K562 (cell line): Measurements from ENCODE around the gene CTDSPL. TPM values are rescaled to one million over a fixed set of nuclear protein-coding genes. Genes with fewer than 3 reads are reported as not detected.
A peak's percentile ranks its signal among the peaks of the same experiment; 100 is the strongest.

Experiments
- ARHGAP35 ChIP-seq: fragments of 450-650 bp; IDR thresholded peaks from 2 replicates; pipeline ENCODE4 v1.6.1; 2018; ENCODE audit not compliant: partially characterized antibody
- ARID4B ChIP-seq: sonication (generic); formaldehyde crosslinking; IDR thresholded peaks from 2 replicates; pipeline ENCODE4 v1.8.0; 2022; ENCODE audit warnings: mild to moderate bottlenecking, missing genetic modification reagents
- ATF3 ChIP-seq, 2 experiments: fragments of 450-650 bp in 1 of 2; sonication (generic) in 1 of 2; formaldehyde crosslinking in 1 of 2; IDR thresholded peaks in 1 of 2; conservative IDR thresholded peaks in 1 of 2; 2 replicates each; pipeline versions ENCODE4 v1.6.1 to v1.8.1; 2016 to 2023; ENCODE audit warnings: mild to moderate bottlenecking in 2 of 2, moderate library complexity in 2 of 2, inconsistent platforms in 1 of 2, missing genetic modification reagents in 1 of 2
- BRD9 ChIP-seq: fragments of 450-650 bp; IDR thresholded peaks from 2 replicates; pipeline ENCODE4 v1.6.1; 2018; ENCODE audit warnings: low read depth; ENCODE audit not compliant: partially characterized antibody
- CC2D1A ChIP-seq: fragments of 450-650 bp; IDR thresholded peaks from 2 replicates; pipeline ENCODE4 v1.6.1; 2017; ENCODE audit warnings: mild to moderate bottlenecking
- DPF2 ChIP-seq: fragments of 450-650 bp; IDR thresholded peaks from 2 replicates; pipeline ENCODE4 v1.6.1; 2016
- E2F1 ChIP-seq: sonication (generic); formaldehyde crosslinking; IDR thresholded peaks from 2 replicates; pipeline ENCODE4 v1.8.1; 2023; ENCODE audit warnings: mild to moderate bottlenecking, missing genetic modification reagents, moderate library complexity
- E2F3 ChIP-seq: fragments of 250-450 bp; sonication (Bioruptor Pico); IDR thresholded peaks from 2 replicates; pipeline ENCODE4 v1.4.0; 2020; ENCODE audit warnings: mild to moderate bottlenecking
- ESRRB ChIP-seq: fragments of 250-450 bp; sonication (Bioruptor Pico); IDR thresholded peaks from 2 replicates; pipeline ENCODE4 v1.5.0; 2020; ENCODE audit warnings: mild to moderate bottlenecking, moderate library complexity, borderline replicate concordance
- ETS2 ChIP-seq: IDR thresholded peaks from 2 replicates; pipeline ENCODE4 v1.6.1; 2016; ENCODE audit warnings: borderline replicate concordance, missing genetic modification characterization, mild to moderate bottlenecking, moderate library complexity, missing compliant biosample characterization; ENCODE audit not compliant: poor library complexity, severe bottlenecking
- FUS ChIP-seq: fragments of 200-400 bp; formaldehyde crosslinking; optimal IDR thresholded peaks from 2 replicates; pipeline ENCODE3; 2017; ENCODE audit warnings: low read depth, low read length
- ILF3 ChIP-seq: fragments of 450-650 bp; IDR thresholded peaks from 2 replicates; pipeline ENCODE4 v1.6.1; 2018; ENCODE audit warnings: antibody characterized with exemption, mild to moderate bottlenecking, moderate library complexity, borderline replicate concordance
- MAFK ChIP-seq: IDR thresholded peaks from 2 replicates; pipeline ENCODE4 v1.6.1; 2011; ENCODE audit warnings: low read length, improper control_type of control experiment
- MEF2A ChIP-seq: IDR thresholded peaks from 2 replicates; pipeline ENCODE4 v1.6.1; 2011; ENCODE audit warnings: low read depth, mild to moderate bottlenecking, low read length, moderate library complexity; ENCODE audit not compliant: control insufficient read depth
- PHF20 ChIP-seq: fragments of 450-650 bp; IDR thresholded peaks from 2 replicates; pipeline ENCODE4 v1.6.1; 2018; ENCODE audit not compliant: partially characterized antibody
- PURB ChIP-seq: sonication (generic); formaldehyde crosslinking; IDR thresholded peaks from 2 replicates; pipeline ENCODE4 v1.9.0; 2021; ENCODE audit warnings: low read depth, mild to moderate bottlenecking, missing genetic modification reagents
- THRA ChIP-seq: fragments of 450-650 bp; IDR thresholded peaks from 2 replicates; pipeline ENCODE4 v1.6.1; 2017; ENCODE audit warnings: mild to moderate bottlenecking, moderate library complexity
- U2AF2 ChIP-seq: fragments of 200-400 bp; formaldehyde crosslinking; optimal IDR thresholded peaks from 2 replicates; pipeline ENCODE3; 2017; ENCODE audit warnings: low read depth, mild to moderate bottlenecking, low read length
- ZNF133 ChIP-seq: fragments of 250-450 bp; sonication (Bioruptor Pico); IDR thresholded peaks from 2 replicates; pipeline ENCODE4 v1.4.0; 2020; ENCODE audit warnings: mild to moderate bottlenecking
- ZNF224 ChIP-seq: sonication (generic); formaldehyde crosslinking; IDR thresholded peaks from 2 replicates; pipeline ENCODE4 v1.8.0; 2022; ENCODE audit warnings: mild to moderate bottlenecking, missing genetic modification reagents
- polyA plus RNA-seq, 8 experiments: library from polyadenylated mRNA; depleted of rRNA in 4 of 8; stranded (reverse) in 5 of 8; unstranded in 3 of 8; fragments of >200 nt; fragmentation: Nextera tagmentation in 2 of 8; fragmentation: Illumina TruSeq in 1 of 8; extraction: Ambion mirVana in 2 of 8; extraction: Trizol in 1 of 8; gene quantifications; 2 replicates each; pipeline versions ENCODE4 v1.2.1 to v1.2.3, GENCODE V29; 2011 to 2014; ENCODE audit warnings: inconsistent platforms in 1 of 8, missing spikeins in 1 of 8
- total RNA-seq, 7 experiments: library from RNA; depleted of rRNA in 6 of 7; stranded (reverse); fragments of >200 nt in 6 of 7; fragmentation: Illumina TruSeq in 2 of 7; extraction: Trizol in 2 of 7; gene quantifications; 2 replicates each; pipeline versions ENCODE4 v1.2.1 to v1.2.3, GENCODE V29; 2011 to 2021; ENCODE audit warnings: low replicate concordance in 1 of 7

Gene CTDSPL
- total and polyA plus RNA-seq, 9 of the 15 experiments (the other 6 are each of a cell fraction or from before 2014, with no cell fraction given): 5.1 to 19.3 (median 11.3) TPM

GRCh38 chr3:38017445-38018295 is 156.0 kb downstream of the CTDSPL start (continued):
- TF ChIP-seq E2F3: no peak
- no peak for TF ChIP-seq PHF20
- TF ChIP-seq U2AF2: no peak
- no peak for TF ChIP-seq ZNF133
- no peak for TF ChIP-seq CC2D1A
- TF ChIP-seq DPF2: 0 out of 2 replicates have a peak, but pooled peaks have one; percentile 18
- no peak for TF ChIP-seq THRA
- no peak for TF ChIP-seq ESRRB (CRISPR knock-in tag)
- no peak for TF ChIP-seq PURB (CRISPR knock-in tag)
- no peak for TF ChIP-seq BRD9
- TF ChIP-seq E2F1 (CRISPR knock-in tag): no peak
- no peak for TF ChIP-seq FUS
- TF ChIP-seq ATF3 (IDR thresholded peaks at IDR 0.05): 0 out of 2 replicates have a peak, but pooled peaks have one; percentile 25
- TF ChIP-seq ATF3 (CRISPR knock-in tag; conservative IDR thresholded peaks at IDR 0.05): no peak
- no peak for TF ChIP-seq MAFK
- TF ChIP-seq ARID4B (CRISPR knock-in tag): 0 out of 2 replicates have a peak, but pooled peaks have one; percentile 9
- TF ChIP-seq ARHGAP35: no peak
- no peak for TF ChIP-seq ETS2 (tag)
- TF ChIP-seq ZNF224 (CRISPR knock-in tag): no peak
- TF ChIP-seq MEF2A: no peak
- TF ChIP-seq ILF3: no peak
